Right lobe of liver (tissue), 6 donors: ENCODE data around the gene ME1. TPM values are rescaled to one million over a fixed set of nuclear protein-coding genes. Genes with fewer than 3 reads are reported as not detected.
"Not testable (repeated sequence)": the region's sequence is repeated elsewhere in the genome, so short reads cannot be mapped to it uniquely, and the experiment has no call there.

Experiments used
- ATAC-seq, 4 donors: fragments of 200-7000 bp; cut with Tn5 transposase; one replicate each; pipeline ENCODE4 v1.9.1; 2020; ENCODE audit warnings: mild to moderate bottlenecking in 4 of 4, moderate library complexity in 4 of 4
- DNase-seq, 3 donors: peaks; one replicate each; pipeline ENCODE4 v3.0.0-alpha.2; 2020
- H3K27ac ChIP-seq, 3 donors: fragments of 200-600 bp; one replicate each; pipeline ENCODE4 v1.8.0; 2022
- H3K27me3 ChIP-seq, 2 donors: fragments of 200-600 bp; one replicate each; pipeline ENCODE4 v1.8.0; 2022
- H3K36me3 ChIP-seq, 4 donors: fragments of 200-600 bp; sonication (generic) in 1 of 4; one replicate each; pipeline versions ENCODE4 v1.5.1 to v1.8.0; 2017 to 2022; ENCODE audit warnings: control low read depth in 1 of 4
- H3K4me1 ChIP-seq, 4 donors: fragments of 200-600 bp; sonication (generic) in 1 of 4; one replicate each; pipeline versions ENCODE4 v1.5.1 to v1.8.0; 2017 to 2022; ENCODE audit warnings: control low read depth in 1 of 4
- H3K4me3 ChIP-seq, 3 donors: fragments of 200-600 bp; one replicate each; pipeline ENCODE4 v1.8.0; 2022
- H3K9me3 ChIP-seq, 4 donors: fragments of 200-600 bp; sonication (generic) in 1 of 4; one replicate each; pipeline versions ENCODE4 v1.5.1 to v1.8.0; 2017 to 2022; ENCODE audit warnings: control low read depth in 1 of 4
- POLR2A ChIP-seq: fragments of 450-650 bp; IDR thresholded peaks from one replicate; pipeline ENCODE4 v1.6.1; 2017; ENCODE audit warnings: antibody characterized with exemption, mild to moderate bottlenecking
- WGBS: methylation state at CpG from one replicate; pipeline ENCODE4 v1.1.6; 2018; ENCODE audit warnings: low coverage, low lambda C conversion rate; ENCODE audit not compliant: insufficient coverage; ENCODE audit errors: missing lambda C conversion rate; 5-methylcytosine and 5-hydroxymethylcytosine counted together
- intact Hi-C, 2 donors: fragments of 100-400 bp; cut with DNase I; formaldehyde crosslinking; loops; one replicate each; pipeline versions ENCODE4 v1.11.2 to v1.14.1; 2022
- total RNA-seq, 6 experiments: library from RNA; depleted of rRNA in 2 of 6; stranded (reverse); fragments of >200 nt in 2 of 6; fragmentation: NEBNext Ultra II Directional in 3 of 6; extraction: Animal tissue kit (Norgen Biotek cat#: 25700) in 3 of 6; gene quantifications; one replicate each; pipeline versions ENCODE4 v1.1.0 to v1.2.4, GENCODE V29; 2016 to 2023
- TF ChIP-seq, protein P1 (sequence below), 4 donors: fragments of 200-600 bp in 3 of 4; fragments of 450-650 bp in 1 of 4; IDR thresholded peaks; one replicate each; pipeline versions ENCODE4 v1.5.1 to v1.8.0; 2016 to 2022; ENCODE audit warnings: antibody characterized with exemption in 4 of 4, mild to moderate bottlenecking in 2 of 4
- donor health status: DM: no; HTN: yes; CAD: no.
- donor health status: DM: no; HTN: no; CAD: no.
- donor health status: DM: no; HTN: no; CAD: no.
- donor health status: DM: no; HTN: yes; CAD: no.
- donor health status: DM: no; HTN: yes; CAD: no.

Gene ME1
- total RNA-seq, 6 experiments from 2014 or later = 10.1 to 18.2 (median 13.3) TPM

DNA sequence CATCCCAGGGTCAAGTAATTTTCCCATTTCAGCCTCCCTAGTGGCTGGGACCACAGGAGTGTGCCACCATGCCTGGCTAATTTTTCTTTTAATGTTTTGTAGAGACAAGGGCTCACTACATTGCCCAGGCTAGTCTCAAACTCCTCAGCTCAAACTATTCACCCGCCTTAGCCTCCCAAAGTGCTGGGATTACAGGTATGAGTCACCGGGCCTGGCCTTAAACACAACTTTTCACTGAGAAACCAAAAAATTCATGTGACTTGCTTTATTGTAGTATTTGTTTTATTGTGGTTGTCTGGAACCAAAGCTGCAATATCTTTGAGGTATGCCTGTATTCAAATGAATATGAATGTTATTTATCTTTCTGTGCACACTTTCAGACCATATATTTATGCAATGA is 165.5 kb downstream of the ME1 start:
- H3K4me3 ChIP-seq = no peak overlapping the region
- WGBS = 90% methylated on average over 2 of the region's 2 CpGs
- no peak overlapping the region for H3K27ac ChIP-seq
- no peak for TF ChIP-seq POLR2A
- TF ChIP-seq, protein P1, sequence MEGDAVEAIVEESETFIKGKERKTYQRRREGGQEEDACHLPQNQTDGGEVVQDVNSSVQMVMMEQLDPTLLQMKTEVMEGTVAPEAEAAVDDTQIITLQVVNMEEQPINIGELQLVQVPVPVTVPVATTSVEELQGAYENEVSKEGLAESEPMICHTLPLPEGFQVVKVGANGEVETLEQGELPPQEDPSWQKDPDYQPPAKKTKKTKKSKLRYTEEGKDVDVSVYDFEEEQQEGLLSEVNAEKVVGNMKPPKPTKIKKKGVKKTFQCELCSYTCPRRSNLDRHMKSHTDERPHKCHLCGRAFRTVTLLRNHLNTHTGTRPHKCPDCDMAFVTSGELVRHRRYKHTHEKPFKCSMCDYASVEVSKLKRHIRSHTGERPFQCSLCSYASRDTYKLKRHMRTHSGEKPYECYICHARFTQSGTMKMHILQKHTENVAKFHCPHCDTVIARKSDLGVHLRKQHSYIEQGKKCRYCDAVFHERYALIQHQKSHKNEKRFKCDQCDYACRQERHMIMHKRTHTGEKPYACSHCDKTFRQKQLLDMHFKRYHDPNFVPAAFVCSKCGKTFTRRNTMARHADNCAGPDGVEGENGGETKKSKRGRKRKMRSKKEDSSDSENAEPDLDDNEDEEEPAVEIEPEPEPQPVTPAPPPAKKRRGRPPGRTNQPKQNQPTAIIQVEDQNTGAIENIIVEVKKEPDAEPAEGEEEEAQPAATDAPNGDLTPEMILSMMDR (IDR thresholded peaks at IDR 0.05) = no peak
- DNase-seq (no peak), ATAC-seq (no peak)
- intact Hi-C loops = no loop called here
- H3K4me1 ChIP-seq = no peaks in the 10 kb centered on the region
- H3K27me3 ChIP-seq = no peaks in the 10 kb centered on the region
- no peaks in the 10 kb centered on the region for H3K9me3 ChIP-seq
- H3K36me3 ChIP-seq = no peaks in the 10 kb centered on the region

GRCh38 chr6:83260577-83260976 is 170.3 kb downstream of the ME1 start:
- Histone ChIP-seq H3K36me3 (no peaks in the 10 kb centered on the region), H3K4me3 (no peak overlapping the region), H3K27ac (no peak overlapping the region), H3K27me3 (no peaks in the 10 kb centered on the region), H3K9me3 (no peaks in the 10 kb centered on the region), H3K4me1 (no peaks in the 10 kb centered on the region)
- ATAC-seq (no peak), DNase-seq (no peak)
- intact Hi-C loops = no loop called here
- TF ChIP-seq POLR2A = no peak
- TF ChIP-seq, protein P1 (IDR thresholded peaks at IDR 0.05) = no peak

GRCh38 chr6:83258517-83258916 is 172.3 kb downstream of the ME1 start:
- Histone ChIP-seq H3K36me3 (no peaks in the 10 kb centered on the region), H3K4me3 (no peak overlapping the region), H3K27ac (no peak overlapping the region), H3K9me3 (no peaks in the 10 kb centered on the region), H3K27me3 (no peaks in the 10 kb centered on the region), H3K4me1 (no peaks in the 10 kb centered on the region)
- no peak for DNase-seq
- ATAC-seq = no peak
- 80% methylated on average over 1 of the region's 1 CpG for WGBS
- TF ChIP-seq POLR2A = no peak
- TF ChIP-seq, protein P1 (IDR thresholded peaks at IDR 0.05) = no peak
- intact Hi-C loops = no loop called here

DNA sequence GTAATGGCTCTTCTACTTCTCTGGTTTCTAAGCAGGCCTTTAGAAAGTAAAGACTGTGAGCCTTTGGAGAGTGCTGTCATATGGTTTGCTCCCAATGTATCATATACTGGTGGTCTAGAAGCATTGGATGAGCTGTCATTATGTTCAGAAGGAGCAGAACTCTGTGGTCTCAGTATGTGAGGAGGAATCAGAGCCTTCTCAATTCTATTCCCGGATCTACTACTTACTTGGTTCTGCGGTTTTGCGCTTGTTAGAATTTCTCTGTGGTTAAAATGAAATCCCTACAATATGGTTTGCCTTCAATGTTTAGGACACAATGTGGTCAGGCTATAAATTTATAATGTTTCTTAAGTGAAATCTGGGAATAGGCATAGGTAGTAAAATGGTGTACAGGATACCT is 173.1 kb downstream of the ME1 start:
- Histone ChIP-seq H3K36me3 (no peaks in the 10 kb centered on the region), H3K4me1 (no peaks in the 10 kb centered on the region), H3K9me3 (no peaks in the 10 kb centered on the region), H3K27me3 (no peaks in the 10 kb centered on the region), H3K27ac (no peak overlapping the region), H3K4me3 (no peak overlapping the region)
- intact Hi-C loops = no loop called here
- no peak for TF ChIP-seq POLR2A
- TF ChIP-seq, protein P1 (IDR thresholded peaks at IDR 0.05) = no peak
- ATAC-seq = no peak
- WGBS = 93% methylated on average over 3 of the region's 3 CpGs
- DNase-seq = no peak

- H3K4me3 ChIP-seq, DNase-seq, H3K9me3 ChIP-seq, H3K27me3 ChIP-seq, intact Hi-C loops, H3K4me1 ChIP-seq, H3K36me3 ChIP-seq, ATAC-seq, H3K27ac ChIP-seq: not testable (repeated sequence)
- WGBS = 83% methylated on average over 3 of the region's 3 CpGs
Observed at GRCh38 chr6:83256719-83257118, 174.1 kb downstream of the ME1 start.
